NCI-H82 treated with DMSO at 0.1 percent for 48 hours (cell line): ENCODE results near the gene HTR6.

Source experiments
- DNase-seq: peaks from one replicate; lab custom pipeline; 2025; ENCODE audit not compliant: unreplicated experiment; lab: John Stamatoyannopoulos, UW

The HTR6 gene

DNA sequence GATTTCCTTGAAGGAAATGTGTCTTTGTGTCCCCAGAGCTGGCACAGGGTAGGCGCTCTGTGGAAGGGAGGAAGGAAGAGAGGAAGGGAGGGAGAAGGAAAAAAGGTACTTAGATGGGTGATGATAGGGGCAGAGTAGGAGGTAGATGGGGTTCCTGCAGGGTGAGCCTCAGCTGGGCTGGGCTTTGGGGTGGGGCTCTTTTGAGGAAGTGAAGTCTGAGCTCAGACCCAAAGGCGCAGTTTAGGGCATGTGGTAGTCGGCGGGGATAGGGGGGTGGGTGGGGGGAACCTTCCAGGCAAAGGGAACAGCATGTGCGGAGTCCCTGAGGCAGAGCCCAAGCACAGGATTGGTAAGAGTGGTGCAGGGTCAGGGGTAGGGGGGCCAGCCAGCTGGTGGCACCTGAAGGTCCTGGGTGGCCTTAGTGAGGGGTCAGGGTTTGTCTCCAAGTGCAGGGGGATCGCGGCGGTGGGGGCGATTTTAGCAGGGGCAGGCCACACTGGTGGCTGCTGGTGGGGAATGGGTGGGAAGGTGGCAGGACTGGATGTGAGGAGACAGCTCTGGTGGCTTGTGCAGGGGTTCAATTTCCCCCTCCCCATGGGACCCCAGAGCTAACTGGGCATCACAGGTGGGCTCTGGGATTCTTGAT, 8.4 kb upstream of the HTR6 start:
- no peak for DNase-seq

DNA sequence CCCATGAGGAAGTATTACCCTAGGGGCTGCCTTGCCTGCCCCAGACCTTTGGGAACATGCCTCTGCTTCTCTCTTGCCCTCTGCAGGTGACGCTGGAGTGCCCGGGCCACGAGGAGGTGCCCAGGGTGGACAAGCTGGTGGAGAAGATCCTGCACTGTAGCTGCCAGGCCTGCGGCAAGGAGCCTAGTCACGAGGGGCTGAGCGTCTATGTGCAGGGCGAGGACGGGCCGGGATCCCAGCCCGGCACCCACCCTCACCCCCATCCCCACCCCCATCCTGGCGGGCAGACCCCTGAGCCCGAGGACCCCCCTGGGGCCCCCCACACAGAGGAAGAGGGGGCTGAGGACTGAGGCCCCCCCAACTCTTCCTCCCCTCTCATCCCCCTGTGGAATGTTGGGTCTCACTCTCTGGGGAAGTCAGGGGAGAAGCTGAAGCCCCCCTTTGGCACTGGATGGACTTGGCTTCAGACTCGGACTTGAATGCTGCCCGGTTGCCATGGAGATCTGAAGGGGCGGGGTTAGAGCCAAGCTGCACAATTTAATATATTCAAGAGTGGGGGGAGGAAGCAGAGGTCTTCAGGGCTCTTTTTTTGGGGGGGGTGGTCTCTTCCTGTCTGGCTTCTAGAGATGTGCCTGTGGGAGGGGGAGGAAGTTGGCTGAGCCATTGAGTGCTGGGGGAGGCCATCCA, 7.8 kb upstream of the HTR6 start:
- DNase-seq = no peak

DNA sequence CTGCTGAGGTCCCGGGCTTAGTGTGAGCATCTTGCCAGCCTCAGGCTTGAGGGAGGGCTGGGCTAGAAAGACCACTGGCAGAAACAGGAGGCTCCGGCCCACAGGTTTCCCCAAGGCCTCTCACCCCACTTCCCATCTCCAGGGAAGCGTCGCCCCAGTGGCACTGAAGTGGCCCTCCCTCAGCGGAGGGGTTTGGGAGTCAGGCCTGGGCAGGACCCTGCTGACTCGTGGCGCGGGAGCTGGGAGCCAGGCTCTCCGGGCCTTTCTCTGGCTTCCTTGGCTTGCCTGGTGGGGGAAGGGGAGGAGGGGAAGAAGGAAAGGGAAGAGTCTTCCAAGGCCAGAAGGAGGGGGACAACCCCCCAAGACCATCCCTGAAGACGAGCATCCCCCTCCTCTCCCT, 7.2 kb upstream of the HTR6 start:
- no peak for DNase-seq

GRCh38 chr1:19658186-19658585, 6.5 kb upstream of the HTR6 start:
- no peak for DNase-seq

GRCh38 chr1:19661721-19662228, 2.9 kb upstream of the HTR6 start:
- peak; percentile 21 for DNase-seq

DNA sequence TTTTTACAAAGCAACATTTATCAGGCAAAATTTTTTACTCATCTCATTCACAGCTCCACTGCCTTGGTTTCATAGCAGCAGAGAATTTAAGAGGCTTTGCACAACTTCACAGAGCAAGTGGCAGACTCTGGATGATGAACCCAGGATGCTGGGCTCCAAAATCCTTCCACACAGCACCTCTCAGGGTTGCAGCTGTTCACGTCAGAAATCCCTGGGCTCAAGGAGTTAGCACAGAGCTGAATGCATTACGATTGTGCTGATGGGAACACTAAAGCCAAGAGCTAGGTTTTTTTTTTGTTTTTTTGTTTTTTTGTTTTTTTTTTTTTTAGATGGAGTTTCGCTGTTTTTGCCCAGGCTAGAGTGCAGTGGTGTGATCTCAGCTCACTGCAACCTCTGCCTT, 2.4 kb upstream of the HTR6 start:
- no peak for DNase-seq

- DNase-seq = no peak
These were observed 466 bp downstream of the HTR6 start for GRCh38 chr1:19665186-19665495.

DNA sequence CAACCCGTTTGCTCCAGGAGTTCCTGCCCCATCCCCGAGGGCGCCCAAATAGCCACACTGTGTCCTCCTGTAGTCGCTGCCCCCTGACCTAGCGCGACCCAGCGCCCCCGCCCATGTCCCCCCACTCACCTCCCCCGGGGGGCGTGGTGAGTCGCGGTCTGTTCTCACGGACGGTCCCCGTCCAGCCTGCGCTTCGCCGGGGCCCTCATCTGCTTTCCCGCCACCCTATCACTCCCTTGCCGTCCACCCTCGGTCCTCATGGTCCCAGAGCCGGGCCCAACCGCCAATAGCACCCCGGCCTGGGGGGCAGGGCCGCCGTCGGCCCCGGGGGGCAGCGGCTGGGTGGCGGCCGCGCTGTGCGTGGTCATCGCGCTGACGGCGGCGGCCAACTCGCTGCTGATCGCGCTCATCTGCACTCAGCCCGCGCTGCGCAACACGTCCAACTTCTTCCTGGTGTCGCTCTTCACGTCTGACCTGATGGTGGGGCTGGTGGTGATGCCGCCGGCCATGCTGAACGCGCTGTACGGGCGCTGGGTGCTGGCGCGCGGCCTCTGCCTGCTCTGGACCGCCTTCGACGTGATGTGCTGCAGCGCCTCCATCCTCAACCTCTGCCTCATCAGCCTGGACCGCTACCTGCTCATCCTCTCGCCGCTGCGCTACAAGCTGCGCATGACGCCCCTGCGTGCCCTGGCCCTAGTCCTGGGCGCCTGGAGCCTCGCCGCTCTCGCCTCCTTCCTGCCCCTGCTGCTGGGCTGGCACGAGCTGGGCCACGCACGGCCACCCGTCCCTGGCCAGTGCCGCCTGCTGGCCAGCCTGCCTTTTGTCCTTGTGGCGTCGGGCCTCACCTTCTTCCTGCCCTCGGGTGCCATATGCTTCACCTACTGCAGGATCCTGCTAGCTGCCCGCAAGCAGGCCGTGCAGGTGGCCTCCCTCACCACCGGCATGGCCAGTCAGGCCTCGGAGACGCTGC, 1.1 kb downstream of the HTR6 start:
- DNase-seq = no peak

- DNase-seq = no peak
These were observed 4.2 kb downstream of the HTR6 start for GRCh38 chr1:19668888-19669287.

GRCh38 chr1:19670787-19671186, 6.1 kb downstream of the HTR6 start:
- DNase-seq = no peak

DNA sequence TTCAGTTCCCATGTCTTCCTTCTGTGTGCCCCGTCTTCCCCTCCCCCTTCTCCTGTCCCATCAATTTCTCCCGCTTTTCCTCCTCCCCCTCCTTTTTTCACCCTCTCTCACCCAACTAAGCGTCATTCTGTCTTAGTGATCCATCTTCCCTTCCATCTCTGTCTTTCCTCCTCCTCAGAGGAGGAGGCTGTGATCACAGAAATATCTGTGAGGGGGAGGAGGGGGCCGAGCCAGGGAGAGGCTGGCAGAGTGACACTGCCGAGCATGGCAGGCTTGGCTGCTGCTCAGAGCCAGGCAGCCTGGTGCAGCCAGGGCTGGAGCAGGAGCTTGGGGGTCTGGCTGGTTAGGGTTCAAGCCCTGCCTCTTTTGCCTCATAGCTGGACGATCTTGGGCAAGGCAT, 7.6 kb downstream of the HTR6 start:
- DNase-seq = no peak

GRCh38 chr1:19675797-19676196, 11.1 kb downstream of the HTR6 start:
- DNase-seq = no peak

- no peak for DNase-seq
These were observed 11.8 kb downstream of the HTR6 start for GRCh38 chr1:19676438-19676922.

DNA sequence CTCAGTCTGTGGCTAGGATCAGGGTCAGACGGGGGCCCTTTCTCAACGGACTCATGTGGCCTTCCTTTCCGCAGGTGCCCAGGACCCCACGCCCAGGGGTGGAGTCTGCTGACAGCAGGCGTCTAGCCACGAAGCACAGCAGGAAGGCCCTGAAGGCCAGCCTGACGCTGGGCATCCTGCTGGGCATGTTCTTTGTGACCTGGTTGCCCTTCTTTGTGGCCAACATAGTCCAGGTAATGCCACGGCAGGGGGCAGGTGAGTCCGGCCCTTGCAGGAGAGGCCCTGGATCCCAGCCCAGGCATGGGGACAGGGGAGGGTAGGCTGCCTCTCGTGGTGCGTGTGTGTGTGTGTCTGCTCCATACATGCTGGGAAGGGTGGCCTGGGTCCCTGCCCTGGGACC, 13.8 kb downstream of the HTR6 start:
- no peak for DNase-seq

DNA sequence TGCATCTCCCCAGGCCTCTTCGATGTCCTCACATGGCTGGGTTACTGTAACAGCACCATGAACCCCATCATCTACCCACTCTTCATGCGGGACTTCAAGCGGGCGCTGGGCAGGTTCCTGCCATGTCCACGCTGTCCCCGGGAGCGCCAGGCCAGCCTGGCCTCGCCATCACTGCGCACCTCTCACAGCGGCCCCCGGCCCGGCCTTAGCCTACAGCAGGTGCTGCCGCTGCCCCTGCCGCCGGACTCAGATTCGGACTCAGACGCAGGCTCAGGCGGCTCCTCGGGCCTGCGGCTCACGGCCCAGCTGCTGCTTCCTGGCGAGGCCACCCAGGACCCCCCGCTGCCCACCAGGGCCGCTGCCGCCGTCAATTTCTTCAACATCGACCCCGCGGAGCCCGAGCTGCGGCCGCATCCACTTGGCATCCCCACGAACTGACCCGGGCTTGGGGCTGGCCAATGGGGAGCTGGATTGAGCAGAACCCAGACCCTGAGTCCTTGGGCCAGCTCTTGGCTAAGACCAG, 14.3 kb downstream of the HTR6 start:
- DNase-seq = no peak

GRCh38 chr1:19679691-19680090, 15.0 kb downstream of the HTR6 start:
- no peak for DNase-seq

DNA sequence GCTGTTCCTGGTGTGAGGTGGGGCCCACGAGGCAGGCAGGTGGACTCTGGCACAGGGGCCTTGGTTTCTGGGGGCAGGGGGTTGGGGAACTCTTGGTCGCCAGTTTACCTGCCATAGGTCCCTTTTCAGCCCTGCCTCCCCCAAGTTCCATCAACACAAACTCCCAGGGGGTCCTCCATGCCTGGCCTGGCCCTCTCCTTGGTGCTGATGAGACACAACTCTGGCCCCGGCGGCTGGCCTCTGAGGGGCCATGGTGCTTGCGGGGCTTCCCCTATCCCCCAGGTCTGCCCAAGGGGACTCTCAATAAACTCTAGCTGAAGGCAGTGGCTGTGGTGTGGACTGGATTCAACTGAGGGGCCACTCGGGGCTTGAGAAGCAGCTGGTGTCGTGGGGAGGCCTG, 16.0 kb downstream of the HTR6 start:
- DNase-seq = no peak

GRCh38 chr1:19682257-19682656, 17.6 kb downstream of the HTR6 start:
- no peak for DNase-seq

DNA sequence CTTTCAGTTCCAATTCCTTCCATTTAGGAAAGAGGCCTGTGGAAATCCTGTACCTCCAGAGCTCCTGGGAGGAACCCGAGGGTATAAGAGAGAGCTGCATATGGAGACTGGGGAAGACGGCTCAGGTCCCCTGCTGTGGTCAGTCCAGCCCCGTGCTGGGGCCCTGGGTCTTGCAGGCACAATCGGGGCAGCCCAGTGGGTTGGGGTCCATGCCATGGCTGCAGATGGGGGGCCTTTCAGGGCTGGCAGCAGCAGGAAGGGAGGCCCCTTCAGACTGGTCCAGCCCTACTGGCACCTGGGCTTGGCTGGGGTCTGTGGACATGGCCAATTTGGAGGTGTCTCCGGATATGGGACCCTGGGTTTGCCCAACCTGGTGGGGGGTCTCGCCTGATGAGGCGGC, 18.2 kb downstream of the HTR6 start:
- no peak for DNase-seq

DNA sequence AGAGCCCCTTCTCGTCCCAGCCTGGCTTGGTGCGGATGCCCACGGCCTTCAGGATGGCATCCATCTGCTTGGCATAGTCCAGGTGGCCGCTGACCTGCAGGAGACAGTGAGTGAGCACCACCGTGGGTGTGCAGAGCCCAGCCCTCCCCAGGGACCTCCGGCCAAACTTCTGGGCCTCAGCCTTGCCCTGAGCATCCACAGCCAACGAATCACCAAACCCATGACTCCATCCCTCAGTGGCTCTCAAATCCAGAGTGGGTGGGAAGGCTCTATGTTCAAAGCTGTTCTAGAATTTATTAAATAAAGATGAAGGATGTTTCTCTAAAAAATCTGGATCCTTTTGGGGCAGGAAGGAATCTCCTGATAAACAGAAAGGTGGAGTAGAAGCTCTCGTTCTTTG, 18.7 kb downstream of the HTR6 start:
- no peak for DNase-seq

- no peak for DNase-seq
These were observed 20.0 kb downstream of the HTR6 start for GRCh38 chr1:19684677-19685076.
